ENCODE results near the gene NSL1.

The NSL1 gene

DNA sequence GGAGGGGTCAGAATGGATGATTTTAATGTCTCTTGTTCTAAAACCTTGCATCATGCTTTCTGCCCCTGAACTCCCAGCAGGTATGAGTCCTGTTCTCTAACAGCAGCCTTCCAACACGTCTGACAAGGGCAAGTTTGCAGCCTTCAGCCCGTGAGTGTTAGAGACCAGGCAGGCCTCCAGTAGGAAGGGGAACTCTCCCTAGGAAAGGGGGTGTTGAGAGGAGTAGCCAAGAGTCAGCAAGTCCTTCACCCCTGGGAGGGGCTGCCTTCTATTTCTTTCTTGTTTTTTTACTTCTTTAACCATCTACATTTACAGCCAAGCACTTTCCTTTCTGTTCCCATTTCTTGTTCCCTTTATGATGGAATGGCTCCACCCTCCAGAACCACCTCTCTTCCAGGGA is 106.1 kb downstream of the NSL1 start:
- no peak for DNase-seq (ENCODE audit: low read depth)

DNA sequence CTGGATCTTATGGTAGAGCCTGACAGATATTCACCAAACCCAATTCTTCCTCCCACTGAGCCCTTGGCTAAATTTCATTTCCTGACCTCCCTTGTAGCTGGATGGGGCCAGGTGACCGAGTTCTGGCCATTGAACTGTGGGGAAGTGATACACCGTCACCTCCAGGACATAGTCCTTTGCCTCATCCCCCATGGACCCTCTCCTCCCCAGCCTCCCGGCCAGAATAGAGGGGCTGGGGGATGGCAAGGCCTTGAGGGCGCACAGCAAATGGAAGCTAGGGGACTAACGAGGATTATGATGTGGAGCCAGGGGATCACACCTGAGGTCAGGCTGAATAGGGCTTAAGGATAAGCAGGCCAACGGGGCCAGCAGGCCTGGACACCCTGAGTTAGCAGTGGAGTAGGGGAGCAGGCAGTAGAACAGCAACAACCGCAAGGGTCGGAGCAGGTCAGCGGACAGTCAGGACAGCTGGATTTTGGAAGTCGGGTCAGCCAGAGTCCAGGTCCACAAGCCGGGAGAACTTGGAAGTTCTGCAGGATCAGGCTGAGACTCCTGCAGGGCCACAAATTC is 107.0 kb downstream of the NSL1 start:
- no peak for DNase-seq (ENCODE audit: low read depth)

DNA sequence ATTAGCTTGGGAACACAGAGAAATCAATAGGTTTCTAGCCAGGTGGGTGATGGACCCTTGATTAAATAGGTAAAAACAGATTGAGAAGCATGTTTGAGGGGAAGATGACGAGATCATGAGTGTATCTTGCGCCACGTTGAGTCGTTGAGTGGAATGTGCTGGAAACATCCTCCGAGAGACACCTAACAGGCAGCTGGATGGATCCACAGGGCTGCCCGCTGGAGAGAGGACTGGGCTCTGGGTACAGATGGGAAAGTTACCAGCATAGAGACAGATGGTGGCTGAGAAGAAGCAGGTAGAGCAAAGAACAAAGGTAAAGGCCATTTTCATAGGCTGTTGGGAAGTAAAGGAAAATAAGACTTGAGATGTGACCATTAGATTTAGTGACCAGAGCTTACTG is 107.5 kb downstream of the NSL1 start:
- no peak for DNase-seq (ENCODE audit: low read depth)

DNA sequence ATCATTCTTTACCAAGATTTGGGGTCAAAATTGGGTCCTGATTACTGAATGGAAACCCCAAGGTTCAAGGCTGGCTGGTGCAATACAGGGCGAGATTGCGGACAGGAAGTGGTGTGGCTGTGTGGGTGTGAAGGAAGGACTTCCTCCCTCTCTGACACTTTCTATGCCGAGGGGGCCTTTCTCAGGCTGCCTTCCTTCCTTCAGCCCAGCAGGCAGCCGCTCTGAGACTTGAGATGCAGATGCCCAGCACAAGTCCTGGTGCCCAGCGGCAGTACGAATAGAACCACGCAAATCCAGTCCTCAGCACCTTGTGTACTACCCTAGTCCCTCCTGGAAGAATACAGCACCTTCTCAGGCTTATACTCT is 108.2 kb downstream of the NSL1 start:
- no peak for DNase-seq (ENCODE audit: low read depth)

DNA sequence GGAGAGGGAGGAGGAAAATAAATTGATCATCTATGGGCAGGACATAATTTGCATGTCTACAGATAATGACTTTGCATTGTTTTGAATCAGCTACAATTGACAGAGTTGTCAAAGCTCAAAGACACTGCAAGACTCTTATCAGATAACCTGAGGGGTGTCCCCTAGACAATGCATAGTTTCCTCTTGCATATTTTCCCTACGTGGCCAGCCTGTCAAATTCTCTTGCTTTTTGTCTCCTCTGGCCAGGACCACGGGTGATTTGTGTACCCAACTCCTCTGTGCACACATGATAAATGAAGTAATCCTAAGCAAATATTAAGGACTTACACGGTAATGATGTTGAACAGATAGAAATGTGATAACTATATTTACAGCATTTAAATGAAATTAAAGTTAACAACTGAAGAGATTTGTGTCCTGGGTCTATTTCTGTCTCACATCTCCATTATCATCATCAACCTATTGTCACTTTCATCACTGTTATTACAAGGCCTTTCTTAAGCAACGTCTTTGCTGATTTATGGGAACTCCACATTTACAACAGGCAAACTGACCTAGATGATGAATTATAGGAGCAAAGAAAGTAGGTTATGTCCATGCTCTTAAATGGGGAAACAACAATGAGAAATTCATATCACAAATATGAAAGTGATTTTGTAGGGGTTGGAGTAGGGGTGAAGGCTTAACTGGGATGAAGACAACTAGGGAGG is 110.7 kb downstream of the NSL1 start:
- DNase-seq (ENCODE audit: low read depth) = no peak

DNA sequence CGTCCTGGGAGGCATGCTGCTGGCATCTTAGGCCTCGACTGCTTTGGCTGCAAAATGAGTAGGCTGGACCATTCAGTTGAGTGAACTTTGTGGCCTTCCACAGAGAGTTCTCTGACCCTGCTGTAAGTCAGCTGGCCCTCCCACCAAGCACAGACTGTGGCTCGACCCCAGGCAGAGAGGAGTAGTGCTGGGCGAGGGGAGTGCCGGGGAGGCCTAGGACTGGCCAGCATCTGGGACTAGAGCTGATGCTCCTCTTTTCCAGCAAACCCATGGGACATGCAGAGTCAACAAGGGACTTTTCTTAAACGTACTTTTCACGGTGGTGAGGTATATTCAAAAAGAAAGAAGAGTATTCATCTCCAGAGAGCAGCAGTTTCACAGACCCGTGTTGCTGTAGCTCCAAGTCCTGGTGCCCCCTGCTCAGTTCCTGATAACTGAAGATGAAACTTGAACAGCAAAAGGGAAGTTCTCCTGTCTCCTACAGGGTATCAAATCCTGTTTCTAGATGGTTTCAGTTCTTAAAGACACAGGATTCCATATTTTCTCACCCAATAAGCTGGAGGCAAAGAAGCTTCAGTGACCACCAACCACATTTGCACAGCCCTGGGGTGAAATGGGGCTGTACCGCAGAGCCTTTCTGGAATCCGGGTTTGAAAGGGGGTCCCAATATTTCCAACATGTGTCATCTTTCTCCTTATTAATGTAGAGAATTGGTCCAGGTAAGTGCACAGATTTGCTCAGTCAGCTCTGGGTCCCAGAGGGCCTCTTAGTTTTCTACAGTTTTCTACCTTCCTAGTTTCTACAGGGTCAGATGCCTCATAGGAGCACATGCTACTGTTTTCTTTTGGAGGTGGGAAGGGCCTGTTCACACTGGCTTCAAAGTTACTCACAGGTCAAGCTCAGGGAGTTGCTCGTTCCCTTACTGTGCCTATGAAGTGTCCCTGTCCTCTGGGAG is 112.8 kb downstream of the NSL1 start:
- no peak for DNase-seq (ENCODE audit: low read depth)

DNA sequence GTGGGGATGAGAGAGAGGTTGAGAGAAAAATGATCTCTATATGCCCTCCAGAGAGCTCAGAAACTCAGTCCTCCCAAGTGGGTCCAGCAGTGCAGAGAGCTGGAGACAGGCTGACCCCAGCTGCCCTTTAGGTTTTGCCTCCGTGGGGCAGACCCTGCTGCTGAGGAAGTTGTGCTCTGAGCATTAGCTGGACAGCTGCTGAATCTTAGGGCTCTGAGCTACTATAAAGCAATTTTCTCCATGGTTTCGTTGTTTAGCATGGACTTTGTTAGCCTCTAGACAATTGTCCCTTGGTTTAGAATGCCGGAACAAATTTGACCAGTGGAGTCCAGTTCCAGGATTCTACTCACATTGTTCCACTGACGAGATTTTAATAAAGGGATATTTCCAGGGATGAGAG is 114.0 kb downstream of the NSL1 start:
- DNase-seq (ENCODE audit: low read depth) = no peak

DNA sequence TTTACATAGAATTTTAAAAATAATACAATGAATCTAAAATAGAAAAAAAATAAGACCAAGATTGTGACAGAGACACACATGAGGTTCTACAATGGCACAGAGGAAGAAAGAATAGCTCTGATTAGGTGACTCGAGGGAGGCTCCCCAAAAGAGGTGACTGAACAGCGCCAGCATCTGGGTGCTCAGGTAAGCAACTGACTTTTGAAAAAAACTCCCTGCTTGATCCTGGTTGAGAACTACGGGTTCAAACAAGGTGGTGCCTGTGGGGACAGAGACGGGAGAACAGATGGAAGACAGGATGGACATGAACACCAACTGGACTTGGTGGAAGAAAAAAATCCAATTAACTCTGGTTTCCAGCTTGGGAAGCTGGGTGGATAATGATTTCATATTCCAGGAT is 114.4 kb downstream of the NSL1 start:
- DNase-seq (ENCODE audit: low read depth) = no peak
